DOHH2 (cell line): Measurements from ENCODE around the gene PHF21A.
A peak's percentile ranks its signal among the peaks of the same experiment; 100 is the strongest.

Experiments used
- H3F3A ChIP-seq: fragments of 200-600 bp; sonication (generic), shearing (Covaris generic); 2 replicates; pipeline ENCODE4 v1.6.0; 2016; ENCODE audit warnings: antibody characterized with exemption, mild to moderate bottlenecking; ENCODE audit not compliant: control insufficient read depth, insufficient read depth
- H3K27ac ChIP-seq: fragments of 200-600 bp; sonication (generic); 2 replicates; pipeline ENCODE4 v1.5.1; 2014; ENCODE audit warnings: low read depth, mild to moderate bottlenecking, low read length, moderate library complexity
- H3K27me3 ChIP-seq: fragments of 200-600 bp; sonication (generic); 2 replicates; pipeline ENCODE4 v1.6.1; 2014; ENCODE audit warnings: mild to moderate bottlenecking, low read length, mixed read lengths; ENCODE audit not compliant: control insufficient read depth
- H3K36me3 ChIP-seq: fragments of 200-600 bp; sonication (generic); 2 replicates; pipeline ENCODE4 v1.6.1; 2014; ENCODE audit warnings: mild to moderate bottlenecking, low read length, moderate library complexity, mixed read lengths; ENCODE audit not compliant: control insufficient read depth
- H3K4me1 ChIP-seq: fragments of 200-600 bp; sonication (generic); 2 replicates; pipeline ENCODE4 v1.6.1; 2014; ENCODE audit warnings: mild to moderate bottlenecking, low read length, mixed read lengths; ENCODE audit not compliant: control insufficient read depth
- H3K4me2 ChIP-seq: fragments of 200-600 bp; sonication (generic); 2 replicates; pipeline ENCODE4 v1.6.0; 2014; ENCODE audit warnings: mild to moderate bottlenecking, low read length, moderate library complexity
- H3K4me3 ChIP-seq: fragments of 200-600 bp; sonication (generic); 2 replicates; pipeline ENCODE4 v1.5.1; 2014; ENCODE audit warnings: mild to moderate bottlenecking, low read length, mixed read lengths
- H3K79me2 ChIP-seq: fragments of 200-600 bp; sonication (generic); 2 replicates; pipeline ENCODE4 v1.6.1; 2014; ENCODE audit warnings: mild to moderate bottlenecking, low read length, mixed read lengths; ENCODE audit not compliant: control insufficient read depth
- H3K9me2 ChIP-seq: fragments of 200-600 bp; sonication (generic); replicated peaks from 2 replicates; pipeline ENCODE4 v1.6.1; 2014; ENCODE audit warnings: mild to moderate bottlenecking, low read length, mixed read lengths; ENCODE audit not compliant: control insufficient read depth
- H3K9me3 ChIP-seq: fragments of 200-600 bp; sonication (generic); 2 replicates; pipeline ENCODE4 v1.6.1; 2014; ENCODE audit warnings: antibody characterized with exemption, low read length, mixed read lengths; ENCODE audit not compliant: control insufficient read depth, insufficient read depth
- H4K20me1 ChIP-seq: fragments of 200-600 bp; sonication (generic); 2 replicates; pipeline ENCODE4 v1.6.0; 2014; ENCODE audit warnings: low read depth, mild to moderate bottlenecking, antibody characterized with exemption, low read length, moderate library complexity; ENCODE audit not compliant: control insufficient read depth, insufficient read depth
- CTCF ChIP-seq: fragments of 200-600 bp; sonication (generic); IDR thresholded peaks from one replicate; pipeline ENCODE4 v1.5.1; 2014; ENCODE audit warnings: antibody characterized with exemption, mild to moderate bottlenecking, low read depth, low read length; ENCODE audit not compliant: poor library complexity, severe bottlenecking
- EZH2phosphoT487 ChIP-seq: fragments of 200-600 bp; sonication (generic); IDR thresholded peaks from 2 replicates; pipeline ENCODE4 v1.6.1; 2017; ENCODE audit warnings: borderline replicate concordance, mild to moderate bottlenecking, antibody characterized with exemption, low read length, moderate library complexity, mixed read lengths

PHF21A gene

GRCh38 chr11:45921561-45922424, 199.5 kb downstream of the PHF21A start:
- Histone ChIP-seq H3K36me3 (peaks cover 28% of the 10 kb centered on the region), H3K4me1 (peaks cover 75% of the 10 kb centered on the region), H3K4me3 (peak overlapping the region; percentile 90), H3K27me3 (peaks cover 6% of the 10 kb centered on the region), H3K79me2 (peaks cover 34% of the 10 kb centered on the region), H3K4me2 (peak overlapping the region; percentile 95), H3K9me2 (no peaks in the 10 kb centered on the region), H3K9me3 (no peaks in the 10 kb centered on the region), H4K20me1 (peaks cover 8% of the 10 kb centered on the region; the same call in 1 of the 2 replicates), H3K27ac (peak overlapping the region; percentile 66), H3F3A (peaks cover 27% of the 10 kb centered on the region)
- no peak for TF ChIP-seq CTCF
- no peak for TF ChIP-seq EZH2phosphoT487

- Histone ChIP-seq H3K79me2 (peaks cover 41% of the 10 kb centered on the region), H3K4me2 (peak overlapping the region; percentile 95), H3K9me3 (no peaks in the 10 kb centered on the region), H3K27me3 (peaks cover 6% of the 10 kb centered on the region), H3F3A (peaks cover 27% of the 10 kb centered on the region), H3K4me1 (peaks cover 79% of the 10 kb centered on the region), H3K27ac (no peak overlapping the region; the same call in 1 of the 2 replicates), H3K9me2 (no peaks in the 10 kb centered on the region), H4K20me1 (peaks cover 15% of the 10 kb centered on the region; the same call in 1 of the 2 replicates), H3K4me3 (peak overlapping the region; percentile 90; the same call in 1 of the 2 replicates), H3K36me3 (peaks cover 26% of the 10 kb centered on the region)
- TF ChIP-seq EZH2phosphoT487 = no peak
- TF ChIP-seq CTCF = no peak
Observed at GRCh38 chr11:45920531-45921477, 200.4 kb downstream of the PHF21A start.

GRCh38 chr11:45919806-45920530, 201.3 kb downstream of the PHF21A start:
- Histone ChIP-seq H3K9me2 (no peaks in the 10 kb centered on the region), H3K36me3 (peaks cover 29% of the 10 kb centered on the region), H3K79me2 (peaks cover 43% of the 10 kb centered on the region), H3F3A (peaks cover 25% of the 10 kb centered on the region), H3K9me3 (no peaks in the 10 kb centered on the region), H3K27ac (peak overlapping the region; percentile 84), H3K4me3 (no peak overlapping the region), H3K27me3 (peaks cover 6% of the 10 kb centered on the region), H3K4me2 (peak overlapping the region; percentile 92; the same call in 1 of the 2 replicates), H4K20me1 (peaks cover 16% of the 10 kb centered on the region; the same call in 1 of the 2 replicates), H3K4me1 (peaks cover 79% of the 10 kb centered on the region)
- no peak for TF ChIP-seq CTCF
- no peak for TF ChIP-seq EZH2phosphoT487
